GM23338 (cell line): ENCODE measurements around the gene PSMG1. TPM values are rescaled to one million over a fixed set of nuclear protein-coding genes. Genes with fewer than 3 reads are reported as not detected.

ENCODE experiments used
- ATAC-seq: fragments of 200-7000 bp; cut with Tn5 transposase; 3 replicates; pipeline ENCODE4 v1.9.1; 2020
- DNase-seq: peaks from one replicate; pipeline ENCODE4 v3.0.0-alpha.2; 2015; ENCODE audit warnings: low spot score
- H2AFZ ChIP-seq: fragments of 200-600 bp; sonication (generic); 2 replicates; pipeline ENCODE4 v1.8.0; 2016; ENCODE audit warnings: antibody characterized with exemption, mild to moderate bottlenecking, moderate library complexity
- H3F3A ChIP-seq: fragments of 200-600 bp; sonication (generic); replicated peaks from 2 replicates; pipeline ENCODE4 v1.8.0; 2017; ENCODE audit warnings: antibody characterized with exemption, mixed run types, low read depth
- H3K27ac ChIP-seq: fragments of 200-600 bp; sonication (generic); 2 replicates; pipeline ENCODE4 v1.6.1; 2016; ENCODE audit warnings: low read depth
- H3K27me3 ChIP-seq: fragments of 200-600 bp; sonication (generic); 2 replicates; pipeline ENCODE4 v1.8.0; 2016; ENCODE audit warnings: mild to moderate bottlenecking, mixed run types, moderate library complexity; ENCODE audit not compliant: insufficient read depth
- H3K36me3 ChIP-seq: fragments of 200-600 bp; sonication (generic); 2 replicates; pipeline ENCODE4 v1.8.0; 2016; ENCODE audit warnings: mild to moderate bottlenecking; ENCODE audit not compliant: insufficient read depth
- H3K4me1 ChIP-seq: fragments of 200-600 bp; sonication (generic); 2 replicates; pipeline ENCODE4 v1.8.0; 2016; ENCODE audit warnings: mild to moderate bottlenecking, moderate library complexity; ENCODE audit not compliant: insufficient read depth
- H3K4me2 ChIP-seq: fragments of 200-600 bp; sonication (generic); 2 replicates; pipeline ENCODE4 v1.7.1; 2017; ENCODE audit warnings: mixed run types
- H3K4me3 ChIP-seq: fragments of 200-600 bp; sonication (generic); 2 replicates; pipeline ENCODE4 v1.6.1; 2016; ENCODE audit warnings: mixed run types
- H3K79me2 ChIP-seq: fragments of 200-600 bp; sonication (generic); replicated peaks from 2 replicates; pipeline ENCODE4 v1.8.0; 2017; ENCODE audit warnings: mild to moderate bottlenecking; ENCODE audit not compliant: insufficient read depth
- H3K9me2 ChIP-seq: fragments of 200-600 bp; sonication (generic); 2 replicates; pipeline ENCODE4 v1.8.0; 2017; ENCODE audit not compliant: insufficient read depth
- H4K20me1 ChIP-seq: fragments of 200-600 bp; sonication (generic); replicated peaks from 2 replicates; pipeline ENCODE4 v1.8.0; 2017; ENCODE audit warnings: mild to moderate bottlenecking; ENCODE audit not compliant: insufficient read depth
- H3K27ac Mint-ChIP-seq: 2 replicates; pipeline ENCODE4 v1.8.0; 2020; ENCODE audit warnings: inconsistent platforms, mild to moderate bottlenecking, moderate library complexity, mixed read lengths
- H3K27me3 Mint-ChIP-seq: 3 replicates; pipeline ENCODE4 v1.8.0; 2022; ENCODE audit warnings: low read depth, mild to moderate bottlenecking, moderate library complexity, mixed read lengths, inconsistent platforms; ENCODE audit not compliant: insufficient read depth, poor library complexity
- H3K36me3 Mint-ChIP-seq: 3 replicates; pipeline ENCODE4 v1.8.0; 2021; ENCODE audit warnings: low read depth, mild to moderate bottlenecking, inconsistent platforms, moderate library complexity, mixed read lengths
- H3K4me1 Mint-ChIP-seq: 3 replicates; pipeline ENCODE4 v1.8.0; 2020; ENCODE audit warnings: mild to moderate bottlenecking, inconsistent platforms, mixed read lengths
- H3K4me3 Mint-ChIP-seq: 3 replicates; pipeline ENCODE4 v1.8.0; 2021; ENCODE audit warnings: moderate library complexity, mild to moderate bottlenecking, inconsistent platforms, mixed read lengths
- H3K9me3 Mint-ChIP-seq: 3 replicates; pipeline ENCODE4 v1.8.0; 2020; ENCODE audit warnings: moderate library complexity, mild to moderate bottlenecking, inconsistent platforms, mixed read lengths
- CREB1 ChIP-seq: fragments of 250-450 bp; sonication (Bioruptor Pico); IDR thresholded peaks from 2 replicates; pipeline ENCODE4 v1.5.0; 2020; ENCODE audit warnings: low read depth, mild to moderate bottlenecking, moderate library complexity
- CTCF ChIP-seq, 2 experiments: fragments of 200-600 bp in 1 of 2; sonication (generic) in 1 of 2; conservative IDR thresholded peaks; 2 replicates each; pipeline versions ENCODE4 v1.5.1 to v1.6.1; 2016 to 2017; ENCODE audit warnings: antibody characterized with exemption in 2 of 2, low read depth in 2 of 2, mild to moderate bottlenecking in 2 of 2, moderate library complexity in 1 of 2
- ETS1 ChIP-seq: IDR thresholded peaks from 2 replicates; pipeline ENCODE4 v1.6.1; 2016; ENCODE audit warnings: antibody characterized with exemption
- EZH2 ChIP-seq: fragments of 200-600 bp; sonication (generic); IDR thresholded peaks from one replicate; pipeline ENCODE4 v1.8.0; 2017; ENCODE audit warnings: antibody characterized with exemption, mild to moderate bottlenecking, low read depth; ENCODE audit not compliant: unreplicated experiment
- EZH2phosphoT487 ChIP-seq: fragments of 200-600 bp; sonication (generic); IDR thresholded peaks from one replicate; pipeline ENCODE4 v1.8.1; 2018; ENCODE audit warnings: antibody characterized with exemption; ENCODE audit not compliant: unreplicated experiment
- JUNB ChIP-seq: IDR thresholded peaks from one replicate; pipeline ENCODE4 v1.6.1; 2016; ENCODE audit warnings: antibody characterized with exemption; ENCODE audit not compliant: unreplicated experiment
- NANOG ChIP-seq: IDR thresholded peaks from 2 replicates; pipeline ENCODE4 v1.6.1; 2016; ENCODE audit warnings: antibody characterized with exemption, borderline replicate concordance
- POLR2AphosphoS5 ChIP-seq: IDR thresholded peaks from 2 replicates; pipeline ENCODE4 v1.6.1; 2016; ENCODE audit warnings: antibody characterized with exemption, low read depth
- STAT1 ChIP-seq: IDR thresholded peaks from one replicate; pipeline ENCODE4 v1.6.1; 2016; ENCODE audit warnings: antibody characterized with exemption; ENCODE audit not compliant: unreplicated experiment
- ZNF114 ChIP-seq: fragments of 250-450 bp; sonication (Bioruptor Pico); IDR thresholded peaks from 2 replicates; pipeline ENCODE4 v1.5.0; 2020; ENCODE audit warnings: mild to moderate bottlenecking, moderate library complexity
- ZNF331 ChIP-seq: fragments of 250-450 bp; sonication (Bioruptor Pico); IDR thresholded peaks from 2 replicates; pipeline ENCODE4 v1.5.0; 2020; ENCODE audit warnings: low read depth, mild to moderate bottlenecking, moderate library complexity
- ZNF462 ChIP-seq: fragments of 250-450 bp; sonication (Bioruptor Pico); IDR thresholded peaks from 2 replicates; pipeline ENCODE4 v1.5.0; 2020; ENCODE audit warnings: mild to moderate bottlenecking, moderate library complexity
- polyA plus RNA-seq: library from polyadenylated mRNA; unstranded; fragments of >200 nt; fragmentation: Nextera tagmentation; extraction: Ambion mirVana; gene quantifications from 2 replicates; pipeline ENCODE4 v1.2.1, GENCODE V29; 2016
- total RNA-seq: library from RNA; depleted of rRNA; stranded (reverse); fragments of >200 nt; shearing (Covaris generic); gene quantifications from 2 replicates; pipeline ENCODE4 v1.2.3, GENCODE V29; 2014
- TF ChIP-seq, protein P1 (sequence below): IDR thresholded peaks from one replicate; pipeline ENCODE4 v1.6.1; 2018; ENCODE audit warnings: antibody characterized with exemption; ENCODE audit not compliant: unreplicated experiment

PSMG1 gene
- total and polyA plus RNA-seq, 2 experiments from 2014 or later, result 78.4 to 158 TPM

DNA sequence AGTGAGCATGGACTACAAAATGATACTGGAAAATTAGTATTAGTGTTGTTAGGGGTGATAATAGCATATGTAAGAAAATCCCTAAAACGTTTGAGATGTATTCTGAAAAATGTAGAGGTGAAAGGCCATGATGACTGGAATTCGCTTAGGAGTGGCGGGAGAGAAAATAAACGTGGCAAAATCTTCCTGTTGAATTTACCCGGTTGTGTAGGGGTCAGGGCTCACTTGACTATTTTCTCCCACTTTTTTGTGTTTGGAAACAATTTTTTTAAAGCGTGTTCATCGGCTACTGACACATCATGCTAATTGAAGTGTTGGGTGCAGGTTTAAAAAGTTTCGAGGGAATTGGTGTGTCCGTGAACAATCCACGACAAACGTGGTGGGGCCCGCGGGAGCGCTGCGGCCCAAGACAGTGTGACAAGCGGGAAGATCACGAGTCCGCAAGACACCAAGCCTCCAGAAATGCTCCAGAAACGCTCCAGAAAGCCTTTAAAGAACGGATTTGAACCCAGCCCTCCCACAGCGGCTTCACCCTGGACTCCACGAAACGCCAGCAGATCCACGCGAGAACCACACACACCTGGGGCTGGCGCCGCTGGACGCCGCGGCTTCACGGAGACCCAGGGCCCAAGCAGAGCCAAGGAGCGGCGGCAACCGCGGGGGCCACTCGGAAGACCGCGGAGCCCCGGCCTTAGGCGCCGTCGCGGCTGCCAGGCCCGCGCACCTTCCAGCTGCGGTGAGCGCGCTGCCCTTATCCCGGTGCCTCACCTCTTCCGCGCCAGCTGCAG, 573 bp downstream of the PSMG1 start:
- peaks cover 29% of the 10 kb centered on the region for H3K4me1 Mint-ChIP-seq
- TF ChIP-seq ZNF462 (CRISPR knock-in tag) (no peak), STAT1 (no peak), ETS1 (no peak), CTCF (conservative IDR thresholded peaks at IDR 0.05; ENCODE audit: low read depth in 2 of 2) (no peak), EZH2 (no peak), EZH2phosphoT487 (no peak), JUNB (no peak), NANOG (no peak), ZNF331 (CRISPR knock-in tag) (no peak), CREB1 (CRISPR knock-in tag) (no peak), ZNF114 (CRISPR knock-in tag) (no peak), POLR2AphosphoS5 (no peak)
- TF ChIP-seq, protein P1, sequence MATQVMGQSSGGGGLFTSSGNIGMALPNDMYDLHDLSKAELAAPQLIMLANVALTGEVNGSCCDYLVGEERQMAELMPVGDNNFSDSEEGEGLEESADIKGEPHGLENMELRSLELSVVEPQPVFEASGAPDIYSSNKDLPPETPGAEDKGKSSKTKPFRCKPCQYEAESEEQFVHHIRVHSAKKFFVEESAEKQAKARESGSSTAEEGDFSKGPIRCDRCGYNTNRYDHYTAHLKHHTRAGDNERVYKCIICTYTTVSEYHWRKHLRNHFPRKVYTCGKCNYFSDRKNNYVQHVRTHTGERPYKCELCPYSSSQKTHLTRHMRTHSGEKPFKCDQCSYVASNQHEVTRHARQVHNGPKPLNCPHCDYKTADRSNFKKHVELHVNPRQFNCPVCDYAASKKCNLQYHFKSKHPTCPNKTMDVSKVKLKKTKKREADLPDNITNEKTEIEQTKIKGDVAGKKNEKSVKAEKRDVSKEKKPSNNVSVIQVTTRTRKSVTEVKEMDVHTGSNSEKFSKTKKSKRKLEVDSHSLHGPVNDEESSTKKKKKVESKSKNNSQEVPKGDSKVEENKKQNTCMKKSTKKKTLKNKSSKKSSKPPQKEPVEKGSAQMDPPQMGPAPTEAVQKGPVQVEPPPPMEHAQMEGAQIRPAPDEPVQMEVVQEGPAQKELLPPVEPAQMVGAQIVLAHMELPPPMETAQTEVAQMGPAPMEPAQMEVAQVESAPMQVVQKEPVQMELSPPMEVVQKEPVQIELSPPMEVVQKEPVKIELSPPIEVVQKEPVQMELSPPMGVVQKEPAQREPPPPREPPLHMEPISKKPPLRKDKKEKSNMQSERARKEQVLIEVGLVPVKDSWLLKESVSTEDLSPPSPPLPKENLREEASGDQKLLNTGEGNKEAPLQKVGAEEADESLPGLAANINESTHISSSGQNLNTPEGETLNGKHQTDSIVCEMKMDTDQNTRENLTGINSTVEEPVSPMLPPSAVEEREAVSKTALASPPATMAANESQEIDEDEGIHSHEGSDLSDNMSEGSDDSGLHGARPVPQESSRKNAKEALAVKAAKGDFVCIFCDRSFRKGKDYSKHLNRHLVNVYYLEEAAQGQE, result no peak
- peaks cover 28% of the 10 kb centered on the region for H3K36me3 Mint-ChIP-seq
- H3K9me3 Mint-ChIP-seq, result no peaks in the 10 kb centered on the region
- Histone ChIP-seq H3K27ac (peak overlapping the region; percentile 58; the same call in 1 of the 2 replicates), H3K36me3 (no peaks in the 10 kb centered on the region), H3K4me2 (peak overlapping the region; percentile 80), H3K4me1 (peaks cover 17% of the 10 kb centered on the region; the same call in 1 of the 2 replicates), H3K4me3 (peak overlapping the region; percentile 71), H4K20me1 (peaks cover 8% of the 10 kb centered on the region), H3K27me3 (no peaks in the 10 kb centered on the region), H3F3A (no peaks in the 10 kb centered on the region; the same call in 1 of the 2 replicates), H3K9me2 (no peaks in the 10 kb centered on the region), H3K79me2 (peaks cover 39% of the 10 kb centered on the region), H2AFZ (peak overlapping the region; percentile 39; the same call in 1 of the 2 replicates)
- DNase-seq, result no peak
- peaks cover 8% of the 10 kb centered on the region for H3K27me3 Mint-ChIP-seq
- ATAC-seq, result peak; percentile 68
- H3K27ac Mint-ChIP-seq, result peak overlapping the region; percentile 97
- H3K4me3 Mint-ChIP-seq, result peak overlapping the region; percentile 97
